ENCODE results near the gene TSPYL1.
A peak's percentile ranks its signal among the peaks of the same experiment; 100 is the strongest.

Gene TSPYL1

DNA sequence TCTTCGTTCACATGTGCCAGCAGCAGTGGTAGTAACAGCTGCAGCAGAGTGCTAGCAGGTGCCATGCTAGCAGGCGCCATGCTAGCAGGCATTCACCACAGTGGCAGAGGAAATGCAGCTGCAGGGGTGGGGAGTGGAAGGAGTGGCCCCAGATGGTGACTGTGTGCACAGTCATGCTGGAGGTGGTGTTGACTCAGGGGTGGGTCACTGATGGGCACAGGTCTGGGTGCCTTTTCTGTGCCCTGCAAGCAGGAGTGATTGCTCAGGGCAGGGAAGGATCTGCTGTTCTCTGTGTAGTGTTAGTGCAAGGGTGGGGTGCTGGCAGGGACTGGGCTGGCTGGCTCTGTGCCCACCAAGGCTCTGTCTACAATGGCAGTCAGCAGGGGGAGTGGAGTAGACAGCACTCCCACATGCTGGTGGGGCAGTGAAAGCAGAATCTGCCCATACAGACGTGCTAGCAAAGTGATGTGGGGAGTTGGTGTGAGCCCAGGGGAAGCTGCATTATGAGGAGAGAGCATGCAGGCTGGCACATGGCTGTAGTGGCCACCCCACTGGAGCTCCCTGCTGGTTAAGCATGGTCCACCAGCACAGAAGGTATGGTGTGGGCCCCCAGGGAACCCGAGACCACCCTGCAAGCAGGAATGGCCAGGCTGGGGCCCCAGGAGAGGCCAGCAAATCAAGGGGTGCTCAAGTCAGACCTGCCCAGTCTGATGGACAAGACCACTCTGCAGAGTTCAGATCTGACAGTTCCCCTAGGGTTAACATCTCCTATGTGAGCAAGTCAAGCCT, 14.5 kb downstream of the TSPYL1 start:
- TF ChIP-seq, protein P1, sequence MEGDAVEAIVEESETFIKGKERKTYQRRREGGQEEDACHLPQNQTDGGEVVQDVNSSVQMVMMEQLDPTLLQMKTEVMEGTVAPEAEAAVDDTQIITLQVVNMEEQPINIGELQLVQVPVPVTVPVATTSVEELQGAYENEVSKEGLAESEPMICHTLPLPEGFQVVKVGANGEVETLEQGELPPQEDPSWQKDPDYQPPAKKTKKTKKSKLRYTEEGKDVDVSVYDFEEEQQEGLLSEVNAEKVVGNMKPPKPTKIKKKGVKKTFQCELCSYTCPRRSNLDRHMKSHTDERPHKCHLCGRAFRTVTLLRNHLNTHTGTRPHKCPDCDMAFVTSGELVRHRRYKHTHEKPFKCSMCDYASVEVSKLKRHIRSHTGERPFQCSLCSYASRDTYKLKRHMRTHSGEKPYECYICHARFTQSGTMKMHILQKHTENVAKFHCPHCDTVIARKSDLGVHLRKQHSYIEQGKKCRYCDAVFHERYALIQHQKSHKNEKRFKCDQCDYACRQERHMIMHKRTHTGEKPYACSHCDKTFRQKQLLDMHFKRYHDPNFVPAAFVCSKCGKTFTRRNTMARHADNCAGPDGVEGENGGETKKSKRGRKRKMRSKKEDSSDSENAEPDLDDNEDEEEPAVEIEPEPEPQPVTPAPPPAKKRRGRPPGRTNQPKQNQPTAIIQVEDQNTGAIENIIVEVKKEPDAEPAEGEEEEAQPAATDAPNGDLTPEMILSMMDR (IDR thresholded peaks at IDR 0.05; ENCODE audit: low read depth, low read length, missing control alignments) = no peak
- no peak for DNase-seq (ENCODE audit: extremely low read depth, low read depth)
- H3K4me3 ChIP-seq (replicated peaks; ENCODE audit: low read depth, low read length) = no peak overlapping the region

DNA sequence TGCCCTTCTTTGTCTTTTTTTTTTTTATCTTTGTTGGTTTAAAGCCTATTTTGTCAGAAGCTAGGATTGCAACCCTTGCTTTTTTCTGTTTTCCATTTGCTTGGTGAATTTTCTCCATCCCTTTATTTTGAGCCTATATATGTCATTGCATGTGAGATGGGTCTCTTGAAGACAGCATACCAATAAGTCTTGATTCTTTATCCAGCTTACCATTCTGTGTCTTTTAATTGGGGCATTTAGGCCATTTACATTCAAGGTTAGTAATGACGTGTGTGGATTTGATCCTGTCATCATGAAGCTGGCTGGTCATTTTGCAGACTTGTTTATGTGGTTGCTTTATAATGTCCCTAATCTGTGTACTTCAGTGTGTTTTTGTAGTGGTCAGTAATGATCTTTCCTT, 16.4 kb downstream of the TSPYL1 start:
- TF ChIP-seq, protein P1 (IDR thresholded peaks at IDR 0.05; ENCODE audit: low read depth, low read length, missing control alignments) = no peak
- DNase-seq (ENCODE audit: extremely low read depth, low read depth) = no peak
- H3K4me3 ChIP-seq (replicated peaks; ENCODE audit: low read depth, low read length) = no peak overlapping the region

DNA sequence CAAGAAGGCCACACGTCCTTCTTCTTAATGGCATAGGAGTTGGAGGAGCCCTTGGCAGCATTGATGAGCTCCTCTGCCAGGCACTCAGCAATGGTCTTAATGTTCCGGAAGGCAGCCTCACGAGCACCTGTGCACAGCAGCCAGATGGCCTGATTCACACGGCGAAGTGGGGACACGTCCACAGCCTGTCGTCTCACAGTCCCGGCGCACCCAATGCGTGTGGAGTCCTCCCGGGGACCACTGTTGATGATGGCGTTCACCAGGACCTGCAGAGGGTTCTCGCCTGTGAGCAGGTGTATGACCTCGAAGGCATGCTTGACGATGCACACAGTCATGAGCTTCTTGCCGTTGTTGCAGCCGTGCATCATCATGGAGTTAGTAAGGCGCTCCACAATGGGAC, 21.2 kb downstream of the TSPYL1 start:
- DNase-seq (ENCODE audit: extremely low read depth, low read depth) = no peak
- TF ChIP-seq, protein P1 (IDR thresholded peaks at IDR 0.05; ENCODE audit: low read depth, low read length, missing control alignments) = no peak
- no peak overlapping the region for H3K4me3 ChIP-seq (replicated peaks; ENCODE audit: low read depth, low read length)

DNA sequence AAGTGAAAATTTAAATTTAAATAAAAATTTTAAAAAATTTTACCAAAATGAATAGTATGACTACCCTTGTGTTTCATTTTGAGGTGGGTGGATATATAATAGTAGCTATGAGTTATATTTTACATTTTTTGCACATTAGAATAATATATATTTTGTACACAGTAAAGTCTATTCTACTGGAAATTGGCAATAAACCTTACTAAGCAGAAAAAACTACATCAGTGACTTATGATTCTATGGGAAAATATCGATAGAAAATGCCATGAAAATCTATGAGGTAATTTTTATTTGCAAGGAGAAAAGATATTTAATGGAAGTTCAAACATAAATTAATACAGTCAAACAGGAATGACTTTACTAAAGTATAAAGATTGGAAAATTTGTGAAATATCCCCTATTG, 23.0 kb downstream of the TSPYL1 start:
- TF ChIP-seq, protein P1 (IDR thresholded peaks at IDR 0.05; ENCODE audit: low read depth, low read length, missing control alignments) = no peak
- DNase-seq (ENCODE audit: extremely low read depth, low read depth) = no peak

DNA sequence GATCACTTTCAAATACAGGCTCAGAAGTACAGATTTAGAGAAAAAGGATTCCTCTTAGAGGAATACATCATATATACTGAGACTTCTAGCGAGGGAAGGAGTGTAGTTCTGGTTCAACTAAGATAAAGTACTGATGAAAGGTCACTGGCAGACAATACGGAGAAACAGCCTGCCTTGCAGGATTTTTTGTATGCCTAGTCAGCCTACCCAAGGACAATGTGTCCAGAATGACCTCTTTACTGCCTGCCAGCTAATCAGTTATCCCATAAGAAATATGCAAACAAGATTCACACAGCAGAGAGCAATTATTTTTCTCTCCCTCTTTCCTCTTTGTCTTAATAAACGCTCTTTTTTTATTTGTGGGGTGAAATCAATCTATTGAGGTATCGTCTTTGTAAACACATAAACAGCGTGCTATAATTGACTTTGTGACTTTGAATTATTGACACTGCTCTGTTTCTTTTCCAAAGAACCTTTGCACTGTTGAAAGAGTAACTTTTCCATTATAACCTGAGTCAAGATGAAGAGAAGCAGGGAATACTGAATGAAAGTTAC, 24.4 kb downstream of the TSPYL1 start:
- TF ChIP-seq, protein P1 (IDR thresholded peaks at IDR 0.05; ENCODE audit: low read depth, low read length, missing control alignments) = no peak
- no peak for DNase-seq (ENCODE audit: extremely low read depth, low read depth)
- H3K4me3 ChIP-seq (replicated peaks; ENCODE audit: low read depth, low read length) = peak overlapping the region; percentile 92

More for the DNA sequence above, 23.0 kb downstream of the TSPYL1 start:
- no peak overlapping the region for H3K4me3 ChIP-seq (replicated peaks; ENCODE audit: low read depth, low read length)

DNA sequence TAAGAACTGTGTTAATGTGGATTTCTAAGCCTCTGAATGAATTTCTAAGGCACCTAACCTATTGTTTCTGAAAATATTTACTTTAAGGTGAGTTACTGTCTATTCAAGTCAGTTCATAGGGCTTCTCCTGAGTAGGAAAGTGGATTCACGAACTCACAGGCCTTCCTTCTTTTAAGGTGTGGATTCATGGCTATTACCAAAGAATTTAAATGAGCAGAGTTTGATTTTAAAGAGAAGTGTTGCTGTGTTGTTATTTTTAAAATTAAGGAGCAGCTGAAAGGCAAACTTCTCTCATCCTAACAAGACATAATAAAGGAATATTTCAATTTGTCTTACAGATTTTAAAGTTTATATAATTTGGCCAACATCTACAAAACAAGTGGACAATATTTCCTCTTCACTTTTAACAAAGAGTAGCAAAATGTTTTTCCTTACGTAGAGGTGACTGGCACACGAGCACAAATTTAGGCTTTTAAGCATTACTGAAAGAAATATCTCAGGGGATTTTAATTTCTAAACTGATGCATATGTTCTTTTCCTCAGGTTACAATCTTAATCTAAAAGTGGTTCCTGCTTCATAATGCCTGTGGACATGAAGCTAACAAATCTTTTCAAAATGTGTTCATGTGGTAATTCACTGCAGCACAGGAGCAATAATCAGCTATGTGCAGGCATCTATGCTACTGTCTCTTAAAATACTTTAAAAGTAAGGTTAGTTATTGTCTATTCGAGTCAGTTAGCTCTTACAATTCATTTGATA, 25.3 kb downstream of the TSPYL1 start:
- H3K4me3 ChIP-seq (replicated peaks; ENCODE audit: low read depth, low read length) = peak overlapping the region; percentile 92
- TF ChIP-seq, protein P1 (IDR thresholded peaks at IDR 0.05; ENCODE audit: low read depth, low read length, missing control alignments) = no peak
- no peak for DNase-seq (ENCODE audit: extremely low read depth, low read depth)

Data from HFF-Myc (cell line).